HepG2 (cell line): Measurements from ENCODE around the gene ZNF844. TPM values are rescaled to one million over a fixed set of nuclear protein-coding genes. Genes with fewer than 3 reads are reported as not detected.

Source experiments
- ATM ChIP-seq: fragments of 450-650 bp; IDR thresholded peaks from 2 replicates; pipeline ENCODE4 v1.7.1; 2017; ENCODE audit warnings: mild to moderate bottlenecking, borderline replicate concordance
- EED ChIP-seq: sonication (generic); formaldehyde crosslinking; IDR thresholded peaks from 2 replicates; pipeline ENCODE4 v1.5.0; 2020; ENCODE audit warnings: mild to moderate bottlenecking, missing genetic modification reagents
- FOXA3 ChIP-seq: IDR thresholded peaks from 2 replicates; pipeline ENCODE4 v1.6.1; 2016; ENCODE audit warnings: missing genetic modification reagents, missing compliant biosample characterization
- KLF11 ChIP-seq: IDR thresholded peaks from 2 replicates; pipeline ENCODE4 v1.6.1; 2016; ENCODE audit warnings: missing compliant biosample characterization
- MIER2 ChIP-seq: IDR thresholded peaks from 2 replicates; pipeline ENCODE4 v1.6.1; 2016; ENCODE audit warnings: missing biosample characterization, missing genetic modification reagents
- NFKB2 ChIP-seq: sonication (generic); formaldehyde crosslinking; IDR thresholded peaks from 2 replicates; pipeline ENCODE4 v1.4.0; 2020; ENCODE audit warnings: missing genetic modification reagents, borderline replicate concordance
- PHF5A ChIP-seq: IDR thresholded peaks from one replicate; pipeline ENCODE4 v1.6.1; 2018; ENCODE audit warnings: low read depth, missing genetic modification reagents; ENCODE audit not compliant: unreplicated experiment
- RBM39 ChIP-seq: fragments of 200-400 bp; formaldehyde crosslinking; IDR thresholded peaks from one replicate; pipeline ENCODE4 v1.6.1; 2018; ENCODE audit warnings: antibody characterized with exemption, mild to moderate bottlenecking, low read depth, low read length; ENCODE audit not compliant: poor library complexity, severe bottlenecking
- SMAD3 ChIP-seq: sonication (generic); formaldehyde crosslinking; IDR thresholded peaks from 2 replicates; pipeline ENCODE4 v1.4.0; 2020; ENCODE audit warnings: missing genetic modification reagents
- SOX6 ChIP-seq, 2 experiments: fragments of 450-650 bp in 1 of 2; sonication (generic) in 1 of 2; formaldehyde crosslinking in 1 of 2; IDR thresholded peaks; 2 replicates each; pipeline versions ENCODE4 v1.4.0 to v1.6.1; 2017 to 2020; ENCODE audit warnings: antibody characterized with exemption in 1 of 2, mild to moderate bottlenecking in 1 of 2, missing genetic modification reagents in 1 of 2
- STAT5B ChIP-seq: sonication (generic); formaldehyde crosslinking; IDR thresholded peaks from 2 replicates; pipeline ENCODE4 v1.4.0; 2020; ENCODE audit warnings: missing genetic modification reagents
- TBP ChIP-seq: sonication (generic); formaldehyde crosslinking; IDR thresholded peaks from 2 replicates; pipeline ENCODE4 v1.5.0; 2020; ENCODE audit warnings: missing genetic modification reagents
- THAP11 ChIP-seq: IDR thresholded peaks from 2 replicates; pipeline ENCODE4 v1.6.1; 2016; ENCODE audit warnings: missing biosample characterization, missing genetic modification reagents
- ZBTB20 ChIP-seq: sonication (generic); formaldehyde crosslinking; IDR thresholded peaks from 2 replicates; pipeline ENCODE4 v1.8.1; 2023; ENCODE audit warnings: missing genetic modification reagents, low read depth, mild to moderate bottlenecking, borderline replicate concordance
- ZNF124 ChIP-seq: sonication (generic); formaldehyde crosslinking; IDR thresholded peaks from 2 replicates; pipeline ENCODE4 v1.4.0; 2020; ENCODE audit warnings: missing genetic modification reagents
- ZNF17 ChIP-seq: sonication (generic); formaldehyde crosslinking; IDR thresholded peaks from 2 replicates; pipeline ENCODE4 v1.5.0; 2020; ENCODE audit warnings: mild to moderate bottlenecking, missing genetic modification reagents
- ZNF253 ChIP-seq: sonication (generic); formaldehyde crosslinking; IDR thresholded peaks from 2 replicates; pipeline ENCODE4 v1.8.0; 2022; ENCODE audit warnings: mild to moderate bottlenecking, missing genetic modification reagents, borderline replicate concordance
- ZNF274 ChIP-seq: sonication (generic); formaldehyde crosslinking; IDR thresholded peaks from 2 replicates; pipeline ENCODE4 v1.5.1; 2020; ENCODE audit warnings: mild to moderate bottlenecking, missing genetic modification reagents
- ZNF335 ChIP-seq: sonication (generic); formaldehyde crosslinking; IDR thresholded peaks from 2 replicates; pipeline ENCODE4 v1.4.0; 2020; ENCODE audit warnings: missing genetic modification reagents
- ZNF414 ChIP-seq: sonication (generic); formaldehyde crosslinking; IDR thresholded peaks from 2 replicates; pipeline ENCODE4 v1.5.0; 2020; ENCODE audit warnings: missing genetic modification reagents
- ZNF501 ChIP-seq: sonication (generic); formaldehyde crosslinking; IDR thresholded peaks from 2 replicates; pipeline ENCODE4 v1.5.1; 2020; ENCODE audit warnings: mild to moderate bottlenecking, moderate library complexity, missing genetic modification reagents
- ZNF552 ChIP-seq: sonication (generic); formaldehyde crosslinking; IDR thresholded peaks from 2 replicates; pipeline ENCODE4 v1.9.0; 2022; ENCODE audit warnings: missing genetic modification reagents, mild to moderate bottlenecking, borderline replicate concordance
- ZNF766 ChIP-seq: sonication (generic); formaldehyde crosslinking; IDR thresholded peaks from 2 replicates; pipeline ENCODE4 v1.5.0; 2020; ENCODE audit warnings: missing genetic modification reagents, borderline replicate concordance
- ZNF781 ChIP-seq: sonication (generic); formaldehyde crosslinking; IDR thresholded peaks from 2 replicates; pipeline ENCODE4 v1.5.1; 2020; ENCODE audit warnings: borderline replicate concordance, mild to moderate bottlenecking, missing genetic modification reagents; ENCODE audit errors: not compliant biosample characterization
- ZNF790 ChIP-seq: sonication (generic); formaldehyde crosslinking; IDR thresholded peaks from 2 replicates; pipeline ENCODE4 v1.8.0; 2022; ENCODE audit warnings: missing genetic modification reagents, mild to moderate bottlenecking, borderline replicate concordance
- ZNF816 ChIP-seq: sonication (generic); formaldehyde crosslinking; IDR thresholded peaks from 2 replicates; pipeline ENCODE4 v1.8.0; 2022; ENCODE audit warnings: missing genetic modification reagents, mild to moderate bottlenecking, borderline replicate concordance
- ZNF891 ChIP-seq: sonication (generic); formaldehyde crosslinking; IDR thresholded peaks from 2 replicates; pipeline ENCODE4 v1.5.0; 2020; ENCODE audit warnings: mild to moderate bottlenecking, missing genetic modification reagents
- ZSCAN9 ChIP-seq: IDR thresholded peaks from 2 replicates; pipeline ENCODE4 v1.6.1; 2016; ENCODE audit warnings: borderline replicate concordance
- polyA plus RNA-seq, 8 experiments: library from polyadenylated mRNA; depleted of rRNA in 3 of 8; stranded (reverse) in 7 of 8; unstranded in 1 of 8; fragments of >200 nt; fragmentation: Illumina TruSeq in 4 of 8; extraction: Trizol in 4 of 8; gene quantifications; 2 replicates each; pipeline versions ENCODE4 v1.2.1 to v1.2.3, GENCODE V29; 2011 to 2016; ENCODE audit warnings: low read depth in 4 of 8, missing spikeins in 1 of 8, mixed read lengths in 1 of 8; ENCODE audit not compliant: insufficient read depth in 1 of 8
- total RNA-seq, 5 experiments: library from RNA; depleted of rRNA; stranded (reverse); fragments of >200 nt; fragmentation: Illumina TruSeq; extraction: Trizol; gene quantifications; 2 replicates each; pipeline ENCODE4 v1.2.3, GENCODE V29; 2016; ENCODE audit warnings: low read depth in 1 of 5
- TF ChIP-seq, protein P1 (sequence below): sonication (generic); formaldehyde crosslinking; IDR thresholded peaks from 2 replicates; pipeline ENCODE4 v1.5.0; 2020; ENCODE audit warnings: mild to moderate bottlenecking, missing genetic modification reagents, borderline replicate concordance

ZNF844 gene
- total and polyA plus RNA-seq, 2 of the 13 experiments (the other 11 are each of a cell fraction or from before 2014, with no cell fraction given) = 1.0 to 3.2 TPM

GRCh38 chr19:12052497-12053169 lies 11.9 kb upstream of the ZNF844 start, which contains the start of gene ZNF878 (continued):
- TF ChIP-seq ZNF790 (CRISPR knock-in tag) (peak; percentile 69; the same call in 1 of the 2 replicates), EED (CRISPR knock-in tag) (peak; percentile 79), ZNF414 (CRISPR knock-in tag) (no peak; the same call in 1 of the 2 replicates), ZNF766 (peak; percentile 84; the same call in 1 of the 2 replicates), ZNF781 (peak; percentile 86), ZNF335 (0 out of 2 replicates have a peak, but pooled peaks have one; percentile 28), SOX6 (IDR thresholded peaks at IDR 0.05) (no peak), SOX6 (CRISPR knock-in tag; IDR thresholded peaks at IDR 0.05) (peak; percentile 67), SMAD3 (CRISPR knock-in tag) (peak; percentile 75; the same call in 1 of the 2 replicates), STAT5B (0 out of 2 replicates have a peak, but pooled peaks have one; percentile 14), ATM (no peak), FOXA3 (CRISPR knock-in tag) (peak; percentile 64), ZNF253 (CRISPR knock-in tag) (no peak), ZNF816 (CRISPR knock-in tag) (no peak; the same call in 1 of the 2 replicates), ZNF274 (CRISPR knock-in tag) (peak; percentile 39; the same call in 1 of the 2 replicates), KLF11 (CRISPR knock-in tag) (peak; percentile 91; the same call in 1 of the 2 replicates), THAP11 (CRISPR knock-in tag) (peak; percentile 82), TBP (CRISPR knock-in tag) (no peak), MIER2 (CRISPR knock-in tag) (0 out of 2 replicates have a peak, but pooled peaks have one; percentile 59), ZSCAN9 (CRISPR knock-in tag) (peak; percentile 69; the same call in 1 of the 2 replicates), ZNF17 (CRISPR knock-in tag) (0 out of 2 replicates have a peak, but pooled peaks have one; percentile 49), NFKB2 (CRISPR knock-in tag) (peak; percentile 76; the same call in 1 of the 2 replicates), ZNF124 (peak; percentile 98), RBM39 (peak; percentile 66), ZNF552 (no peak), ZNF501 (CRISPR knock-in tag) (peak; percentile 93), PHF5A (peak; percentile 84), ZNF891 (peak; percentile 94; the same call in 1 of the 2 replicates), ZBTB20 (CRISPR knock-in tag) (peak; percentile 47; the same call in 1 of the 2 replicates)
- TF ChIP-seq, protein P1, sequence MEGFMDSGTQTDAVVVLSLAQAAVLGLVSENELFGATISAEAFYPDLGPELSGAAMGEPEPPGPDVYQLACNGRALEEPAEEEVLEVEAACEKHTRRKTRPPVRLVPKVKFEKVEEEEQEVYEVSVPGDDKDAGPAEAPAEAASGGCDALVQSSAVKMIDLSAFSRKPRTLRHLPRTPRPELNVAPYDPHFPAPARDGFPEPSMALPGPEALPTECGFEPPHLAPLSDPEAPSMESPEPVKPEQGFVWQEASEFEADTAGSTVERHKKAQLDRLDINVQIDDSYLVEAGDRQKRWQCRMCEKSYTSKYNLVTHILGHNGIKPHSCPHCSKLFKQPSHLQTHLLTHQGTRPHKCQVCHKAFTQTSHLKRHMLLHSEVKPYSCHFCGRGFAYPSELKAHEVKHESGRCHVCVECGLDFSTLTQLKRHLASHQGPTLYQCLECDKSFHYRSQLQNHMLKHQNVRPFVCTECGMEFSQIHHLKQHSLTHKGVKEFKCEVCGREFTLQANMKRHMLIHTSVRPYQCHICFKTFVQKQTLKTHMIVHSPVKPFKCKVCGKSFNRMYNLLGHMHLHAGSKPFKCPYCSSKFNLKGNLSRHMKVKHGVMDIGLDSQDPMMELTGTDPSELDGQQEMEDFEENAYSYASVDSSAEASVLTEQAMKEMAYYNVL = peak; percentile 75; the same call in 1 of the 2 replicates
